HepG2 (cell line): Measurements from ENCODE around the gene ATG3. TPM values are rescaled to one million over a fixed set of nuclear protein-coding genes. Genes with fewer than 3 reads are reported as not detected.

Experiments used
- ATAC-seq: fragments of 200-7000 bp; cut with Tn5 transposase; 3 replicates; pipeline ENCODE4 v1.9.1; 2020; ENCODE audit warnings: mild to moderate bottlenecking, moderate library complexity
- BruUV-seq: library from RNA; stranded (reverse); fragments of 400-500 nt; replicated peaks from 2 replicates; lab custom pipeline; 2021; lab: Mats Ljungman, UMichigan
- CTCF ChIA-PET: fragments of 300-600 bp; formaldehyde crosslinking; extraction: SDS; loops from one replicate; lab custom pipeline; 2021; ENCODE audit warnings: low total read pairs, inconsistent platforms, low intra/inter-chr PET ratio; lab: Yijun Ruan, JAX
- POLR2A ChIA-PET: fragments of 350-600 bp; sonication (Branson Sonifier 250); formaldehyde crosslinking; loops from one replicate; lab custom pipeline; 2020; ENCODE audit warnings: antibody characterized with exemption, inconsistent platforms; lab: Yijun Ruan, JAX
- DNase-seq: peaks from one replicate; pipeline ENCODE4 v3.0.0-alpha.2; 2015; ENCODE audit warnings: low spot score
- FAIRE-seq: peaks from 3 replicates; lab custom pipeline; 2011; peaks lifted over from hg19 to GRCh38; lab: Jason Lieb, UNC
- H2AFZ ChIP-seq: one replicate; pipeline ENCODE4 v1.6.1; 2011; ENCODE audit warnings: low read length, inconsistent platforms
- H3K27ac ChIP-seq: fragments of 300-600 bp; 3 replicates; pipeline ENCODE4 v1.8.0; 2011; ENCODE audit warnings: mixed run types, mild to moderate bottlenecking, mixed read lengths, low read length, inconsistent platforms; ENCODE audit not compliant: insufficient read depth; ENCODE audit errors: extremely low read length
- H3K27me3 ChIP-seq, 2 experiments: fragments of 200-600 bp in 1 of 2; 2 replicates in 1 of 2; 3 replicates in 1 of 2; pipeline versions ENCODE4 v1.6.0 to v1.8.0; 2011; ENCODE audit warnings: low read length in 2 of 2, mild to moderate bottlenecking in 2 of 2, moderate library complexity in 2 of 2, inconsistent platforms in 1 of 2; ENCODE audit not compliant: insufficient read depth in 2 of 2, control insufficient read depth in 1 of 2
- H3K36me3 ChIP-seq, 2 experiments: fragments of 200-600 bp in 1 of 2; replicated peaks in 1 of 2; 2 replicates in 1 of 2; 3 replicates in 1 of 2; pipeline versions ENCODE4 v1.5.1 to v1.8.0; 2011; ENCODE audit warnings: low read length in 2 of 2, inconsistent platforms in 1 of 2; ENCODE audit not compliant: insufficient read depth in 2 of 2, control insufficient read depth in 1 of 2
- H3K4me1 ChIP-seq: 2 replicates; pipeline ENCODE4 v1.5.1; 2012; ENCODE audit warnings: low read length, inconsistent platforms; ENCODE audit not compliant: insufficient read depth
- H3K4me2 ChIP-seq: 2 replicates; pipeline ENCODE4 v1.6.0; 2011; ENCODE audit warnings: low read depth, low read length, inconsistent platforms
- H3K4me3 ChIP-seq, 3 experiments: fragments of 200-600 bp in 1 of 3; sonication (generic), shearing (Covaris generic) in 1 of 3; replicated peaks in 1 of 3; 2 replicates each; pipeline ENCODE4 v1.5.1; 2011 to 2016; ENCODE audit warnings: low read length in 3 of 3, inconsistent platforms in 2 of 3, low read depth in 2 of 3, mild to moderate bottlenecking in 2 of 3, control low read depth in 1 of 3, mixed read lengths in 1 of 3; ENCODE audit not compliant: insufficient read depth in 1 of 3
- H3K79me2 ChIP-seq: one replicate; pipeline ENCODE4 v1.6.1; 2011; ENCODE audit warnings: low read length, inconsistent platforms; ENCODE audit not compliant: insufficient read depth
- H3K9ac ChIP-seq: 2 replicates; pipeline ENCODE4 v1.6.0; 2011; ENCODE audit warnings: mild to moderate bottlenecking, low read depth, low read length, inconsistent platforms; ENCODE audit not compliant: insufficient read depth
- H3K9me3 ChIP-seq: 2 replicates; pipeline ENCODE4 v1.5.1; 2012; ENCODE audit warnings: mild to moderate bottlenecking, low read length
- H4K20me1 ChIP-seq: 2 replicates; pipeline ENCODE4 v1.6.0; 2011; ENCODE audit warnings: inconsistent platforms, mild to moderate bottlenecking, low read length, moderate library complexity; ENCODE audit not compliant: insufficient read depth
- ATAD3A ChIP-seq: sonication (generic); formaldehyde crosslinking; IDR thresholded peaks from 2 replicates; pipeline ENCODE4 v1.4.0; 2020; ENCODE audit warnings: missing genetic modification reagents
- CCAR2 ChIP-seq: fragments of 200-400 bp; formaldehyde crosslinking; optimal IDR thresholded peaks from 2 replicates; pipeline ENCODE3; 2018; ENCODE audit warnings: low read depth, mild to moderate bottlenecking, low read length, moderate library complexity
- CREB1 ChIP-seq, 2 experiments: fragments of 450-650 bp in 1 of 2; IDR thresholded peaks; 2 replicates each; pipeline ENCODE4 v1.6.1; 2016 to 2017; ENCODE audit warnings: control low read depth in 1 of 2, mild to moderate bottlenecking in 1 of 2, missing compliant biosample characterization in 1 of 2, missing genetic modification characterization in 1 of 2
- CREM ChIP-seq, 2 experiments: sonication (generic) in 1 of 2; formaldehyde crosslinking in 1 of 2; IDR thresholded peaks; 2 replicates each; pipeline versions ENCODE4 v1.4.0 to v1.6.1; 2016 to 2020; ENCODE audit warnings: antibody characterized with exemption in 1 of 2, mild to moderate bottlenecking in 1 of 2, missing genetic modification reagents in 1 of 2
- HDAC1 ChIP-seq: sonication (generic); formaldehyde crosslinking; IDR thresholded peaks from 2 replicates; pipeline ENCODE4 v1.5.1; 2020; ENCODE audit warnings: mild to moderate bottlenecking, missing genetic modification reagents
- HMG20A ChIP-seq: IDR thresholded peaks from 2 replicates; pipeline ENCODE4 v1.6.1; 2016; ENCODE audit warnings: borderline replicate concordance
- JARID2 ChIP-seq: sonication (generic); formaldehyde crosslinking; IDR thresholded peaks from 2 replicates; pipeline ENCODE4 v1.8.1; 2023; ENCODE audit warnings: missing genetic modification reagents, inconsistent platforms; ENCODE audit not compliant: insufficient replicate concordance
- KLF6 ChIP-seq: IDR thresholded peaks from 2 replicates; pipeline ENCODE4 v1.8.0; 2016; ENCODE audit warnings: missing biosample characterization, missing genetic modification reagents
- SIN3A ChIP-seq: IDR thresholded peaks from 2 replicates; pipeline ENCODE4 v1.6.1; 2011; ENCODE audit warnings: low read depth, mild to moderate bottlenecking, control low read depth, low read length, borderline replicate concordance
- SRF ChIP-seq: IDR thresholded peaks from 2 replicates; pipeline ENCODE4 v1.6.1; 2011; ENCODE audit warnings: mild to moderate bottlenecking, low read depth, low read length, moderate library complexity
- SYNCRIP ChIP-seq: fragments of 200-400 bp; formaldehyde crosslinking; IDR thresholded peaks from 2 replicates; pipeline ENCODE4 v1.6.1; 2018; ENCODE audit warnings: mild to moderate bottlenecking, low read depth, low read length; ENCODE audit not compliant: insufficient read depth
- ZFAT ChIP-seq: sonication (generic); formaldehyde crosslinking; conservative IDR thresholded peaks from 2 replicates; pipeline ENCODE4 v1.8.1; 2023; ENCODE audit warnings: missing genetic modification reagents, inconsistent platforms
- ZHX1 ChIP-seq: sonication (generic); formaldehyde crosslinking; IDR thresholded peaks from 2 replicates; pipeline ENCODE4 v1.8.1; 2022; ENCODE audit warnings: low read depth, mild to moderate bottlenecking, missing genetic modification reagents
- ZNF501 ChIP-seq: sonication (generic); formaldehyde crosslinking; IDR thresholded peaks from 2 replicates; pipeline ENCODE4 v1.5.1; 2020; ENCODE audit warnings: mild to moderate bottlenecking, moderate library complexity, missing genetic modification reagents
- whole genome bisulfite sequencing: methylation state at CpG from one replicate; pipeline ENCODE4 v1.1.6; 2017; ENCODE audit warnings: low lambda C conversion rate; 5-methylcytosine and 5-hydroxymethylcytosine counted together
- in situ Hi-C: cut with HindIII; loops from 2 replicates; pipeline ENCODE4 v1.10.0; 2017; ENCODE audit warnings: low pct_unique_long_range_greater_than_20kb; ENCODE audit not compliant: extremely low pct_ligation_motif_present
- intact Hi-C: fragments of 100-400 bp; cut with micrococcal nuclease; formaldehyde crosslinking; loops from one replicate; pipeline ENCODE4 v1.10.0; 2022; ENCODE audit not compliant: unreplicated experiment
- polyA plus RNA-seq, 8 experiments: library from polyadenylated mRNA; depleted of rRNA in 3 of 8; stranded (reverse) in 7 of 8; unstranded in 1 of 8; fragments of >200 nt; fragmentation: Illumina TruSeq in 4 of 8; extraction: Trizol in 4 of 8; gene quantifications; 2 replicates each; pipeline versions ENCODE4 v1.2.1 to v1.2.3, GENCODE V29; 2011 to 2016; ENCODE audit warnings: low read depth in 4 of 8, missing spikeins in 1 of 8, mixed read lengths in 1 of 8; ENCODE audit not compliant: insufficient read depth in 1 of 8
- total RNA-seq, 5 experiments: library from RNA; depleted of rRNA; stranded (reverse); fragments of >200 nt; fragmentation: Illumina TruSeq; extraction: Trizol; gene quantifications; 2 replicates each; pipeline ENCODE4 v1.2.3, GENCODE V29; 2016; ENCODE audit warnings: low read depth in 1 of 5

The ATG3 gene
- total and polyA plus RNA-seq, 2 of the 13 experiments (the other 11 are each of a cell fraction or from before 2014, with no cell fraction given), result 19.6 to 34.8 TPM

DNA sequence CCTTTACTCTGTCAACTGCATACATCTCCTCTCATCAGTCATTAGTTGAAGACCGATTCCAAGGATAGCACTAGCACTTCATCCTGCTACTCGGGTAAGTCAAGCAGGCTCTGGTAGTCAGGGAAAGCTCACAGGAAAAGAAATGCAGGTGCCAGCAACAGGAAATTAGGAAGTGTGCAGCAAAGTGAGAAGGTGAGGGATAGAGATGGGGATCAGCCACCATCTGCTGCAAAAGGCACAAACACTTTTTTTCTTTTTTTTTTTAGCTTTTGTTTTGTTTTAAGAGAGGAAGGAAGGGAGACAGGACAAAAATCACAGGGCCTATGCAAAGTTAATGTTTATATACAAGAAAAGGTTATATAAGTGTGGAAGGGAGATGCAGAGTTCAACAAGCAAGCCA is 53.5 kb downstream of the ATG3 start:
- no peak overlapping the region for H3K9ac ChIP-seq
- in situ Hi-C loops (no loop called here), intact Hi-C loops (no loop called here)
- CTCF ChIA-PET, result no interaction called here
- H3K27me3 ChIP-seq, result no peaks in the 10 kb centered on the region
- DNase-seq, result no peak
- TF ChIP-seq HDAC1 (CRISPR knock-in tag) (no peak), SYNCRIP (no peak), HMG20A (no peak), SIN3A (no peak), CCAR2 (no peak), SRF (no peak), ZNF501 (CRISPR knock-in tag) (no peak), KLF6 (CRISPR knock-in tag) (no peak), CREM (IDR thresholded peaks at IDR 0.05) (no peak), CREM (CRISPR knock-in tag; IDR thresholded peaks at IDR 0.05) (no peak), ATAD3A (CRISPR knock-in tag) (no peak), JARID2 (CRISPR knock-in tag) (no peak), ZHX1 (CRISPR knock-in tag) (no peak), CREB1 (IDR thresholded peaks at IDR 0.05) (no peak), CREB1 (CRISPR knock-in tag; IDR thresholded peaks at IDR 0.05) (no peak), ZFAT (no peak)
- no peaks in the 10 kb centered on the region; the same call in 1 of the 2 replicates for H3K9me3 ChIP-seq
- H4K20me1 ChIP-seq, result no peaks in the 10 kb centered on the region
- no peak overlapping the region for H3K27ac ChIP-seq
- WGBS, result 11% methylated on average over 2 of the region's 2 CpGs
- H3K36me3 ChIP-seq, result no peaks in the 10 kb centered on the region
- no peak overlapping the region for H2AFZ ChIP-seq
- no peak for FAIRE-seq
- H3K4me1 ChIP-seq, result no peaks in the 10 kb centered on the region
- H3K4me3 ChIP-seq, result no peak overlapping the region
- POLR2A ChIA-PET, result no interaction called here
- no TSS peak for BruUV-seq
- no peak overlapping the region for H3K4me2 ChIP-seq
- ATAC-seq, result no peak
- no peaks in the 10 kb centered on the region for H3K79me2 ChIP-seq
